Endothelial cell (in vitro differentiated cells): ENCODE measurements around the gene CCDC88B. TPM values are rescaled to one million over a fixed set of nuclear protein-coding genes. Genes with fewer than 3 reads are reported as not detected.
A peak's percentile ranks its signal among the peaks of the same experiment; 100 is the strongest.
"Not testable (repeated sequence)": the region's sequence is repeated elsewhere in the genome, so short reads cannot be mapped to it uniquely, and the experiment has no call there.

Experiments used
- DNase-seq: peaks from one replicate; pipeline ENCODE4 v3.0.0; 2021; ENCODE audit warnings: low spot score
- H3K27ac Mint-ChIP-seq: one replicate; pipeline ENCODE4 v1.8.0; 2021; ENCODE audit warnings: mixed read lengths, inconsistent platforms; ENCODE audit not compliant: unreplicated experiment
- H3K27me3 Mint-ChIP-seq: one replicate; pipeline ENCODE4 v1.8.0; 2021; ENCODE audit warnings: mild to moderate bottlenecking, moderate library complexity, mixed read lengths, inconsistent platforms; ENCODE audit not compliant: unreplicated experiment
- H3K36me3 Mint-ChIP-seq: one replicate; pipeline ENCODE4 v1.8.0; 2021; ENCODE audit warnings: mild to moderate bottlenecking, low read depth, mixed read lengths, inconsistent platforms; ENCODE audit not compliant: unreplicated experiment
- H3K4me1 Mint-ChIP-seq: one replicate; pipeline ENCODE4 v1.8.0; 2021; ENCODE audit warnings: mild to moderate bottlenecking, mixed read lengths, inconsistent platforms; ENCODE audit not compliant: unreplicated experiment
- H3K4me3 Mint-ChIP-seq: one replicate; pipeline ENCODE4 v1.8.0; 2021; ENCODE audit warnings: mild to moderate bottlenecking, mixed read lengths, inconsistent platforms; ENCODE audit not compliant: unreplicated experiment
- H3K9me3 Mint-ChIP-seq: one replicate; pipeline ENCODE4 v1.8.0; 2021; ENCODE audit warnings: mixed read lengths, inconsistent platforms; ENCODE audit not compliant: unreplicated experiment
- CTCF ChIP-seq: fragments of 200-600 bp; sonication (generic); IDR thresholded peaks from one replicate; pipeline ENCODE4 v1.5.0; 2021; ENCODE audit warnings: antibody characterized with exemption; ENCODE audit not compliant: unreplicated experiment
- total RNA-seq: library from RNA; stranded (reverse); fragmentation: NEBNext Ultra II Directional; extraction: Animal tissue kit (Norgen Biotek cat#: 25700); gene quantifications from one replicate; pipeline ENCODE4 v1.2.1, GENCODE V29; 2021; ENCODE audit not compliant: unreplicated experiment

Gene CCDC88B
- total RNA-seq, 1 donor from 2014 or later = 8.3 TPM

GRCh38 chr11:64313491-64314145 is 26.4 kb upstream of the CCDC88B start:
- no peak for DNase-seq
- H3K27ac Mint-ChIP-seq = peak overlapping the region; percentile 6

GRCh38 chr11:64314146-64314804 is 25.7 kb upstream of the CCDC88B start:
- DNase-seq = no peak
- no peak for TF ChIP-seq CTCF
- Mint-ChIP-seq H3K9me3 (no peaks in the 10 kb centered on the region), H3K27me3 (peaks cover 14% of the 10 kb centered on the region), H3K4me1 (peaks cover 20% of the 10 kb centered on the region), H3K27ac (no peak overlapping the region), H3K4me3 (no peak overlapping the region), H3K36me3 (peaks cover 17% of the 10 kb centered on the region)

More at GRCh38 chr11:64313491-64314145, 26.4 kb upstream of the CCDC88B start:
- H3K4me3 Mint-ChIP-seq = no peak overlapping the region
- peaks cover 16% of the 10 kb centered on the region for H3K4me1 Mint-ChIP-seq
- H3K27me3 Mint-ChIP-seq = peaks cover 11% of the 10 kb centered on the region
- peaks cover 17% of the 10 kb centered on the region for H3K36me3 Mint-ChIP-seq
- TF ChIP-seq CTCF = no peak
- H3K9me3 Mint-ChIP-seq = no peaks in the 10 kb centered on the region

DNA sequence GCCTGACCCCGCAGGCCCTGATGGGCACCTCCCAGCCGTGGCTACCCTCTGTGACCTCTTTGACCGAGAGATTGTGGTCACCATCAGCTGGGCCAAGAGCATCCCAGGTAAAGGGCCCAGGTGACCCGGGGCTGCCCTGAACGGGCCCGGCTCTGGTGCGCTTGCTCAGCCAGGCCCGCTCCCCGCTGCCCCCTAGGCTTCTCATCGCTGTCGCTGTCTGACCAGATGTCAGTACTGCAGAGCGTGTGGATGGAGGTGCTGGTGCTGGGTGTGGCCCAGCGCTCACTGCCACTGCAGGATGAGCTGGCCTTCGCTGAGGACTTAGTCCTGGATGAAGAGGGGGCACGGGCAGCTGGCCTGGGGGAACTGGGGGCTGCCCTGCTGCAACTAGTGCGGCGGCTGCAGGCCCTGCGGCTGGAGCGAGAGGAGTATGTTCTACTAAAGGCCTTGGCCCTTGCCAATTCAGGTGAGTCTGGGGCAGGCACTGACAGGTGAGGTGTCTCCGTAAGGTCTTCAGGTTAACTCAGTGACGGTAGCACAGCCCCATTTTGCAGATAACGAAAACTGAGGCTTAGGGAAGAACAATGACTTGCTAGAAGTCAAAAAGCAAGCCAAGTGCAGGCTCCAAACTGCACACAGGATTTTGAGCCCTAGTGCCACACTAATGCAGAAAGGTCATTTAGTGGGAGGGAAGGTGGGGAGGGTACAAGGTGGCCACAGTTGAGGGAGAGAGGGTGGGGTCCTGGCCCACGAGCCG is 25.0 kb upstream of the CCDC88B start:
- peaks cover 18% of the 10 kb centered on the region for H3K36me3 Mint-ChIP-seq
- H3K9me3 Mint-ChIP-seq = no peaks in the 10 kb centered on the region
- TF ChIP-seq CTCF = no peak
- DNase-seq = no peak
- H3K4me3 Mint-ChIP-seq = peak overlapping the region; percentile 47
- H3K27me3 Mint-ChIP-seq = peaks cover 19% of the 10 kb centered on the region
- H3K27ac Mint-ChIP-seq = no peak overlapping the region
- H3K4me1 Mint-ChIP-seq = peaks cover 21% of the 10 kb centered on the region

DNA sequence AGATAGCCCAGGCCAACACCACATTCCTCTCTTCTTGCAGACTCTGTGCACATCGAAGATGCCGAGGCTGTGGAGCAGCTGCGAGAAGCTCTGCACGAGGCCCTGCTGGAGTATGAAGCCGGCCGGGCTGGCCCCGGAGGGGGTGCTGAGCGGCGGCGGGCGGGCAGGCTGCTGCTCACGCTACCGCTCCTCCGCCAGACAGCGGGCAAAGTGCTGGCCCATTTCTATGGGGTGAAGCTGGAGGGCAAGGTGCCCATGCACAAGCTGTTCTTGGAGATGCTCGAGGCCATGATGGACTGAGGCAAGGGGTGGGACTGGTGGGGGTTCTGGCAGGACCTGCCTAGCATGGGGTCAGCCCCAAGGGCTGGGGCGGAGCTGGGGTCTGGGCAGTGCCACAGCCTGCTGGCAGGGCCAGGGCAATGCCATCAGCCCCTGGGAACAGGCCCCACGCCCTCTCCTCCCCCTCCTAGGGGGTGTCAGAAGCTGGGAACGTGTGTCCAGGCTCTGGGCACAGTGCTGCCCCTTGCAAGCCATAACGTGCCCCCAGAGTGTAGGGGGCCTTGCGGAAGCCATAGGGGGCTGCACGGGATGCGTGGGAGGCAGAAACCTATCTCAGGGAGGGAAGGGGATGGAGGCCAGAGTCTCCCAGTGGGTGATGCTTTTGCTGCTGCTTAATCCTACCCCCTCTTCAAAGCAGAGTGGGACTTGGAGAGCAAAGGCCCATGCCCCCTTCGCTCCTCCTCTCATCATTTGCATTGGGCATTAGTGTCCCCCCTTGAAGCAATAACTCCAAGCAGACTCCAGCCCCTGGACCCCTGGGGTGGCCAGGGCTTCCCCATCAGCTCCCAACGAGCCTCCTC is 24.1 kb upstream of the CCDC88B start:
- DNase-seq, H3K9me3 Mint-ChIP-seq, H3K27ac Mint-ChIP-seq: not testable (repeated sequence)
- Mint-ChIP-seq H3K36me3 (peaks cover 26% of the 10 kb centered on the region), H3K4me3 (peak overlapping the region; percentile 94), H3K27me3 (peaks cover 23% of the 10 kb centered on the region), H3K4me1 (peaks cover 21% of the 10 kb centered on the region)

DNA sequence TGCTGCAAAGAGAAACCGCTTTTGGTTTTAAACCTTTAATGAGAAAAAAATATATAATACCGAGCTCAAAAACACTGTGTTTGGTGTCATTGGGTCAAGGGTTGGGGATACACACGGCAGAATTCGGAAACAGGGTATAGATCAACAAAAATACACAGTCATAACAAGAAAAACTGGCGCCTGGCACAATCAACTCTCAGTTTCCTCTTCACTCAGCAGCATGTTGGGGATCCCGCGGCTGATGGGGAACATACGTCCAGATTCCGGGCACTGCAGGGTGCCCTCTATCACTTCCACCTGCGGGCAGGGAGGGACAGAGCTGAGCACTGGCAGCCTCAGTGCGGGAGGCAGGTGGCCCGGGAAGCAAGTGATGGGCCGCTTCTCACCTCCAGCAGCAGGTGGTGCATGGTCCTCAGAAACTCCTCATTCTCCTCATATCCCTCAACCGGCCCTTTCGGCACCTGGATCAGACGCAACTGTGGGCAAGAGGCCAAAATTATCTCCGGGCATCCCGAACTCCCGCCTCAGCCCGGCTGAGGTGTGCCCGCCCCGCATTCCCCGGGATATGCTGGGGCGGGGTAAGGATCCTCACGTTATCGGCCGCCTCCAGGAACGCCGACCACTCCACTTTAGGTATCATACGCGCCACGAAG is 23.2 kb upstream of the CCDC88B start:
- TF ChIP-seq CTCF = no peak
- no peak for DNase-seq
- no peaks in the 10 kb centered on the region for H3K9me3 Mint-ChIP-seq
- H3K36me3 Mint-ChIP-seq = peaks cover 33% of the 10 kb centered on the region
- H3K27me3 Mint-ChIP-seq = peaks cover 23% of the 10 kb centered on the region
- H3K27ac Mint-ChIP-seq = peak overlapping the region; percentile 92
- H3K4me1 Mint-ChIP-seq = peaks cover 22% of the 10 kb centered on the region
- peak overlapping the region; percentile 94 for H3K4me3 Mint-ChIP-seq
